SKM-1 treated with dmso at 0.1 percent for 144 hours (cell line): ENCODE data around the gene KATNAL1.
A peak's percentile ranks its signal among the peaks of the same experiment; 100 is the strongest.

Experiments used
- DNase-seq: peaks from one replicate; lab custom pipeline; 2025; ENCODE audit not compliant: unreplicated experiment; lab: John Stamatoyannopoulos, UW

Gene KATNAL1

DNA sequence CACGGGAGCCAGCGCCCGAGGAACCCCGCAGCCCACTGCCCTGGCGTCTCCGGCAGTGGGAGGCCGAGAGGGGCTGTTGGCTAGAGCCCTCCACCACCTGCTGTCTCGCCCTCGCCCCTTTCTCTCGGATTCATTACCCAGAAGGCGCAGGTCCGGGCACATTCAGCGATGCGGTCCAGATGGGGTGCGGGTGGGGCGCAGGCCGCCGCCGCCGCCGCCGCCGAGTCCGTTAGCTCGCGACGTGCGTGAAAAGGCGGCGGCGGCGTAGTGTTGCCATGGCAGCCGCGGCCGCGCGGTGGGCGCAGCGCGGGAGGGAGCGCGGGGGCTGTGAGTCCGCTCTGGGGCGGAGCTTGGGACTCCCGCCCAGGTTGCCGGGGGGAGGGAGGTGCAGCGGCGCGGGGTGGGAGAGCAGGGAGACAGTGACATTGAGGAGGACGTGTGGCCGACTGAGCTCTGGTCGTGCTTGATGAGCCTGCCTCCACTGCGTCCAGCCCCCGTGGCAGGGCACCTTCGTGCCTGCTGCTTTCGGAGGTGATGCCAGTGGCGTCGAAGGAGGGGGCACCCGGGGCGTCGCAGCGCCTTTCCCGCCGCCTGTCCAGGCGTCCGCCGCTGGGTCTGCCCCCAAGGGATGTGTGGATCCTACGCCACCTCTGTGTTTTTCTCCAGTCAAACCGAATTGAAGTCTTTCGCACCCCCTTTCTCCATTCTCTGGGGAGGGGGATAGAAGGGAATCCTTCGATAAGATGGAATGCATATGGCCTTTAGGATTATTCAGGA is at the start of gene KATNAL1:
Gene KATNAL1 (minus strand): TSS at position 358 of the 777 bp plus-strand sequence. CDS start 23,774 bp downstream, outside the sequence.
- DNase-seq = peak; percentile 53

DNA sequence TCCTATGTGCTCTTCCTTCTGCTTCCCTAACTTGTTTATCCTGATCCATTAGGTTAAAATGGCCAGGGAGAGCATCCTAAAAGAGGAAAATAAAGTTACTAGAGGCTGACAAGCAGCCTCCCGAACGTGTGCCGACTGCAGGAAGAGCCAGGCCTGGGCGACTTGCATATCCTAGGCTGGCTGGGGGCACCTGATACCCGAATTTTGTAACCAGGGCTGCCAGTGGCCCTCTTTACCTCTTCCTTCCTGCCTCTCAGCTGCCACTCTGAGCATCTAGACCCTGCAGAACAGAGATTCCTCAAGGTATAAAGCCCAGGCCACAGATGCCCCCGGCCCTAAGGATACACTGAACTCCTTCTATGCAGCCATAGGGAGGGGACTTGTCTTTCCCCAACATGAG is 48.5 kb upstream of the KATNAL1 start:
- no peak for DNase-seq

- DNase-seq = no peak
These were observed 48.0 kb upstream of the KATNAL1 start for GRCh38 chr13:30355384-30355699.

DNA sequence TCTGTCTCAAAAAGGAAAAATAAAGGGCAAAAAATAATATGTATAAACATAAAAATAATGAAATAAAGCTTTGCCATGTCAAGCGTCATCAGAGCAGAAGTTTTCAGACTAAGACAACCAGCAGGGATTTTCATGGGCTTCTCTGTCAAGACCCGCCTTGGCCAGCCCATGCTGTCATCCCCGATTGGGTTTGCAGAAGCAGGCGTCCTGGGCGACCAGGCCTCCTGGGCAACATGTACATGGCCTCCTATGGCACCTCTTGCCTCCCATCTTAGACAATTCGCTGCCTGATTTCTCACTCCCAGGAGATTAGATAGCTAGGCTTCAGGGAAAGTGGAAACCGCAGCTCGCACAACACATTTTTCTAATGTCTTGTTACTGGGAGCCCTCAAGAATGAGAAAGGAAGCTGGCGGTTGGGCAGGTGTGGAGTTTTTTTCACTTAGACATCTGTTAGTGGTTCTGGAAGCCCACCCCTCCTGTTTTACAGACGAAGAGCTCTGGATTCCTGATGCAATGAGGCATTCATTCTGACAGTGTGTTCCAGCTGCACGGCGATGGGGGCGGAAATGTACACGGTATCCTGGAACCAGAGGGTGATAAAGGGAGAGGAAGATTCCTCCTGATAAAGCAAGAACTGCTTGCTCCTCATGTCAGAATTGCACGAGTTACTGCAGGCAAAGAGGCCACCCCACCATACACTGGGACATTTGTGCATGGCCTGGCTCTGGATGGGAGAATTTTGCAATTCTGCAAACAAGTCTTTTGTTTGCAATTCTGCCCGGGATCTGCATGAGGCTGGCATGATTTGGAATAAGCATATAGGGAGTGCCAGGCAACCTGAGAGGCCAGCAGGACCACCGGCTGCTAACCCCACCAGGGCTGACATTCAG is 47.4 kb upstream of the KATNAL1 start:
- DNase-seq = no peak

- no peak for DNase-seq
These were observed 46.3 kb upstream of the KATNAL1 start for GRCh38 chr13:30353471-30354215.

- no peak for DNase-seq
These were observed 45.7 kb upstream of the KATNAL1 start for GRCh38 chr13:30353060-30353459.

- no peak for DNase-seq
These were observed 44.8 kb upstream of the KATNAL1 start for GRCh38 chr13:30352121-30352520.

DNA sequence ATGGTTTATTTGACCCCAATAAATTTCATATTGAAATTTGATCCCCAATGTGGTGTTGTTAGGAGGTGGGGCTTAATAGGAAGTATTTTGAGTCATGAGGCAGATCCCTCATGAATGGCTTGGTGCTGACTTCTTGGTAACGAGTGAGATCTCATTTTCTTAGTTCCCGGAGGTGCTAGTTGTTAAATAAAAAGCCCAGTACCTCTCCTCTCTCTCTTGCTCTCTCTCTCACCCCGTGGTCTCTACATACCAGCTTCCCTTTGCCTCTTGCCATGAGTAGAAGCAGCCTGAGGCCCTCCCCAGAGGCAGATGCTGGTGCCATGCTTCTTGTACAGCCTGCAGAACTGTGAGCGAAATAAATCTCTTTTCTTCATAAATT is 39.4 kb upstream of the KATNAL1 start:
- no peak for DNase-seq

- DNase-seq = peak; percentile 28
These were observed 38.9 kb upstream of the KATNAL1 start for GRCh38 chr13:30346153-30346788.

DNA sequence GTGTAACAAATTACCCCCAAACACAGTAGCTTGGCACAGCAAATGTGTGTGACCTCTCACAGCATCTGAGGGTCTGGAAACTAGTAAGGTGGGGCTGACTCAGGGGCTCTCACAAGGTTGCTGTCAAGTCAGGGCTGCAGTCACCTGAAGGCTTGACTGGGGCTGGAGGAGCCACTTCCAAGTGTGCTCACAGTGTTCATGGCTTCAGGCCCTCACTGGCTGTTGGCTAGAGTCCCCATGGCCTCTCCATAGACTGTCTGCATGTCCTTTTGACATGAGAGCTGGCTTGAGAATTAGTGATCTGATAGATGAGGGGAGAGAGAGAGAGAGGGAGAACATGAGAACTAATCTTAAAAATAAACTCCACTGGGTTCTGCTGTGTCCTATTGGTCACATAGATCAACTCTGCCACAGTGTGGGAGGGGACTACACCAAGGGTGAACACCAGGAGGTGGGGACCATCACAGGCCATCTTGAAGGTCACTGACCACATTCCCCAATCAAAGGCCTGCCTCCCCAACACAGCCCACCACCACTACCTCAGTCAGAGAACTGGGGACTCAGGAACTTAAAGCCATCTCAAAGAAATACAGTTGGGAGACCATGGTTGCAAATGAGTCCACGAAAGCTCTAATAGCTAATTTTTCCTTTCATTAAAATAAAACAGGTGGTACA is 38.2 kb upstream of the KATNAL1 start:
- DNase-seq = no peak

GRCh38 chr13:30341815-30342570 is 34.6 kb upstream of the KATNAL1 start:
- DNase-seq = no peak

GRCh38 chr13:30340331-30341250 is 33.2 kb upstream of the KATNAL1 start:
- no peak for DNase-seq

- no peak for DNase-seq
These were observed 32.5 kb upstream of the KATNAL1 start for GRCh38 chr13:30339738-30340330.

GRCh38 chr13:30338952-30339351 is 31.6 kb upstream of the KATNAL1 start:
- no peak for DNase-seq

GRCh38 chr13:30338331-30338851 is 31.0 kb upstream of the KATNAL1 start:
- no peak for DNase-seq

DNA sequence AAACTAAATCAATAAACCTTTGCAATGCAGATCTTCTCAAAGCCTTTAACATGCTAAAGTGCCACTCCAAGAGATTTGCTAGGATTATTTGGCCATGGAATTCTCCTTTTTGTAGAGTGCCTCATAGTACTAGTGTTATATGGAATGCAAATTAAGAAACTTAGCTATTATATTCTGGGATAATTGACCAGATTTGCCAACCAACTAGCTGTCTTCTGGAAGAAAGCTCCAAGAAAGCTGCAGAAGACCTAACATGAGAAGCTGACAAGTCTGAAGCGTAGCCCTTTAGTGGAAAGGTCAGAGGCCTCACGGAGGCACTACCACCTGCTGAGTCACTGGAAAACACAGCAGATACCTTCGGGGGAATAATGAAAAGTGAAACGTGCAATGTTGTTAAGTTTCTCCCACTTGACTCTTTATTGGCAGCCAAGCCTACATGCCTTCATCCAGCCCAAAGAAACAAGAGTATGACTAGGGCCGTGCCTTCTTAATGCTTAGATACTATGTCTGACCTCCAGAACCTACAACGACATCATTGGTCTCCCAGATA is 29.8 kb upstream of the KATNAL1 start:
- no peak for DNase-seq

DNA sequence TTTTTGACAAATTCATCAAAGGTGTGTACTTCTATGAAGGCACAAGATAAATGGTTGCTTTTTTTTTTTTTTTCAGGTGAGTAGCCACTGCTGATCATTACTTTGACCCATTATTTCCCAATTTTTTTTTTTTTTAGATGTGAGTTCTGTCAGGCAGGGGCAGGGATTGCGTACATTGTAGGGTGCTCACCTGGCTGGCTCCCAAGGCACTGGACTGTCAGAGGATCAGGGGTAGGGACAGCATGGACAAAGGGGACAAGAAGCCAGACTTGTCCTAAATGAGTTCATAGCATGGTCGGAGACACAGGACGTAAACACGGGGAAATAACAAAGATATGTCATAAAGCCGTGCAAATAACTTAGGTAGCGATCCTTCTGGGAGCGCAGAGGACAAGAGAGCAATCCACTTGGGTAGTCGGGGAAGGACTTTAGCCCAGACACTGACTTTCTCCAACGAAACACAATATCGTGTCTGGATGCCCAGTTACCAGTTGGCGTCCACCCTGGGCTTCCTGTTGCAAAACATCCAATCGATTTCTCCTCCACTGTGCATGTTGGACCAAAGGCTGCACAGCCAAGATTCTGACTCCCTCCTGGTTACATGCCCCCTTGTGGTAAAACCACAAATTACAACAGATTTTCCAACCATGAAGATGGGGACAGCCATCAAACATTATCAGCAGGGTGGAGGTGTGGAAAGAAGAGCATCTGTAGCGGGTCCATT is 27.5 kb upstream of the KATNAL1 start:
- DNase-seq = no peak
